Embryonic facial prominence (tissue), 1 donor: ENCODE results near the gene SLC7A8.
"Not testable (repeated sequence)": the region's sequence is repeated elsewhere in the genome, so short reads cannot be mapped to it uniquely, and the experiment has no call there.

ENCODE experiments used
- DNase-seq: peaks from one replicate; pipeline ENCODE4 v3.0.0-alpha.2; 2016; ENCODE audit errors: extremely low spot score

The SLC7A8 gene

DNA sequence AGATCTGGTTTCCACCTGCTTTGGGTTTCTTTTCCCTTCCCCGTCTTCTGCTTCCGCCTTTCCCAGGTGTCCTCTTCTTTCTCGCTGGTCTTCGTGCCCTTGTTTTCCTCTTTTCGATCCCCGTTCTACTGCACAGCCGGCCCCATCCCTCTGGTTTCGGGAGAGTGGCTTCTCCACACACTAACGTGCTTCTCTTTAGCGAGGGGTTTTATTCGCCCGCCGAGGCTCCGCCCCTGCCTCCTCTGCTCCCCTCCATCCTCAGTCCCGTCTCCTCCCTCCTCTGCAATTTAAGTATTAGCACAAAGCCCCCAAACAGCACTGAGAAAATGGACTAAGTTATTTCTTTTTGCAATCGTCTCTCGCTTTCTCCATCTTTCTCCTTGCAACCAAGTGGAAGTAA lies at the start of gene SLC7A8:
TSS of gene SLC7A8 (minus strand) at position 182 of the 400 bp plus-strand sequence. CDS start 746 bp downstream, outside the sequence.
- DNase-seq, result peak; percentile 64

DNA sequence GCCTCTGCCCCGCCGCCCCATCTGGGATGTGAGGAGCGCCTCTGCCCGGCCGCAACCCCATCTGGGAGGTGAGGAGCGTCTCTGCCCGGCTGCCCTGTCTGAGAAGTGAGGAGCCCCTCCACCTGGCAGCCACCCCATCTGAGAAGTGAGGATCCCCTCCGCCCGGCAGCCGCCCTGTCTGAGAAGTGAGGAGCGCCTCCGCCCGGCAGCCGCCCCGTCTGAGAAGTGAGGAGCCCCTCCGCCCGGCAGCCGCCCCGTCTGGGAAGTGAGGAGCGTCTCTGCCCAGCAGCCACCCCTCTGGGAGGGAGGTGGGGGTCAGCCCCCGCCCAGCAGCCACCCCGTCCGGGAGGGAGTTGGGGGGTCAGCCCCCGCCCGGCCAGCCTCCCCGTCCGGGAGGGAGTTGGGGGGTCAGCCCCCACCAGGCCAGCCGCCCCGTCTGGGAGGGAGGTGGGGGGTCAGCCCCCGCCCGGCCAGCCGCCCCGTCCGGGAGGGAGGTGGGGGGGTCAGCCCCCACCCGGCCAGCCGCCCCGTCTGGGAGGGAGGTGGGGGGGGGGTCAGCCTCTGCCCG lies 48.9 kb upstream of the SLC7A8 start:
- not testable (repeated sequence) for DNase-seq

DNA sequence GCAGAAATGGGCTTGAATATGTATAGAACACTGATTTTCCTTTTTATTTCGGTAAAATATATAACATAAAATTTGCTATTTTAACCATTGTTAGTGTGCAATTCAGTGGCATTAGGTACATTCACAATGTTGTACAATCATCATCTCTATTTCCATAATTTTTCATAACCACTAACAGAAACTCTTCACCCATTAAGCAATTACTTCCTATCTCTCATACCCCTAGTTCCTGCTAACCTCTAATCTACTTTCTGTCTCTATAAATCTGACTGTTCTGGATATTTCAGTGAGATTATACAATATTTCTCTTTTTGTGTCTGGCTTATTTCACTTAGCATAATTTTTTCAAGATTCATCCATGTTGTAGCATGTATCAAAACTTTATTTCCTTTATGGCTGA lies 45.4 kb upstream of the SLC7A8 start:
- DNase-seq, result no peak

DNA sequence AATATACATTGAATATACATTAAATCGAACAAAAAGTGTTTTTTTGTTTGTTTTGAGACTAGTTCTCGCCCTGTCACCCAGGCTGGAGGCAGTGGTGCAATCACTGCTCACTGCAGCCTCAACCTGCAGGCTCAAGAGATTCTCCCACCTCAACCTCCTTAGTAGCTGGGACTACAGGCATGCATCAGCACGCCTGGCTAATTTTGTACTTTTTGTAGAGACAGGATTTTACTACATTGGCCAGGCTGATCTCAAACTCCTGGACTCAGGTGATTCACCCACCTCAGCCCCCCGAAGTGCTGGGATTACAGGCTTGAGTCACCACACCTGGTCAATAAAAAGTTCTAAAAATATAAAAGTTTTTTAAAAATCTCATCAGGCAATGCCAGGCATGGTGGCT lies 44.1 kb upstream of the SLC7A8 start:
- no peak for DNase-seq

DNA sequence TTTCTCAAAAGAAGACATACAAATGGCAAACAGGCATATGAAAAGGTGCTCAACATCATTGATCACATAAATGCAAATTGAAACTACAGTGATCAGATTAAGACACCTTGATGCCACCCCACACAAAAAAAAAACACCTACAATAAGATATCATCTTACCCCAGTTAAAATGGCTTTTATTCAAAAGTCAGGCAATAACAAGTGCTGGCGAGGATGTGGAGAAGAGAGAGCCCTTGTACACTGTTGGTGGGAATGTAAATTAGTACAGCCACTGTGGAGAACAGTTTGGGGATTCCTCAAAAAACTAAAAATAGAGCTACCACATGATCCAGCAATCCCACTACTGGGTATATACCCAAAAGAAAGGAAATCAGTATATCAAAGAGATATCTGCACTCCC lies 41.5 kb upstream of the SLC7A8 start:
- DNase-seq, result not testable (repeated sequence)

DNA sequence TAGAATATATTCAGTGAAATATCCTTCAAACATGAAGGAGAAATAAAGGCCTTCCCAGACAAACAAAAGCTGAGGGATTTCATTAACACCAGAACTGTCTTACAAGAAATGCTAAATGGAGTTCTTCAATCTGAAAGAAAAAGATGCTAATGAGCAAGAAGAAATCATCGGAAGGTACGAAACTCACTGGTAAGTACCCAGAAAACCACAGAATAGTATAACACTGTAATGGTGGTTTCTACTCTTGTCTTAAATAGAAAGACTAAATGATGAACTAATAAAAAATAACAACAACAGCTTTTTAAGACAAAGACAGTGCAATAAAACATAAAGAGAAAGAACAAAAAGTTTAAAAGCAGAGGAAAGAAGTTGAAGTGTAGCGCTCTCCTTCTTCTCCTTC lies 35.6 kb upstream of the SLC7A8 start:
- DNase-seq, result no peak

DNA sequence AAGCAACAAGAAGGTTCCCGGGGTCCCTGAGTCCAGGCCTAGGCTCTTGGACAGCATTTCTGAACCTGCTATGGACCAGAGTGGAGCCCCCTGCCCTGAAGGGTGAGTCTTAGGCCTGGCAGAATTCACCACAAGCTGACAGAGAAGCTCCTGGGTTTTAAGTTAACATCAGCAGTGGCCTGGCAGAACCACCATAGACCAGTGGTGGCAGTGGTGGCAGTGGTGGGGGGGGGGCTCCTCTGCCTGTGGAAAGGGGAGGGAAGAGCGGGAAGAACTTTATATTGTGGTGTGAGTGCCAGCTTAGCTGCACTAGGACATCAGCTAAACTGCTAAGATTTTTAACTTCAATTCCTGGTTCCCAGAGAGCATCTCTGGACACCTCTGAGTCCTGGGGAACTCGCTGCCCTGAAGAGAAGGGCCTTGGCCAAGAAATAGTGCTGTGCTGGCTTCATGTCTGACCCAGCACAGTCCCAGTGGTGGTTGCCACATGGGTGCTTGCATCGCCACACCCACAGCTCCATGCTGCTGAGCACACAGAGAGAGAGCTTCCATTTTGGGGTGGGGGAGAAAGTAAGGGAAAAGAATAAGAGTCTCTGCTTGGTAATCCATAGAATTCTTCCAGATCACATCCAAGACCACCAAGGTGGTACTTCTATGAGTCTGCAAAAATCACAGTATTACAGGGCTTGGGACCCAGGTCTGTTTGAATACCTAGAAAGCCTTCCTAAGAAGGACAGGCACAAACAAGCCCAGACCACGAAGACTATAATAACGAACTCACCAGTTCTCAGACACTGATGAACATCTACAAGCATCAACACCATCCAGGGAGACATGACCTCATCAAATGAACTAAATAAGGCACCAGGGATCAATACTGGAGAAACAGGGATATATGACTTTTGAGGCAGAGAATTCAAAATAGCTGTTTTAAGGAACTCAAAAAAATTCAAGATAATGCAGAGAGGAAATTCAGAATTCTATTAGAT lies 33.9 kb upstream of the SLC7A8 start:
- no peak for DNase-seq

DNA sequence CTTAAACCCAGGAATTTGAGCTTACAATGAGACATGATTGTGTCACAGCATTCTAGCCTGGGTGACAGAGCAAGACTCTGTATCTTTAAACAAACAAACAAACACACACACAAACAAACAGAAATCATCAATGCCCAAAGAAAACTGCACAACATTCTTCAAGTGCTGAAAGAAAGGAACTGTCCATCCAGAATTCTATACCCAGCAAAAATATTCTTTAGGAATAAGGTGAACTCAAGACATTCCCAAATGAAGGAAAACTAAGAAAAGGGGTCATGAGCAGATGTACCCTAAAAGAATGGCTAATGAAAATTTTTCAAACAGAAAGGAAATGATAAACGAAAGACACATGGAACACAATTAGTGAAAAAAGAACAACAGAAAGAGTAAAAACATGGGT lies 32.0 kb upstream of the SLC7A8 start:
- DNase-seq, result no peak

DNA sequence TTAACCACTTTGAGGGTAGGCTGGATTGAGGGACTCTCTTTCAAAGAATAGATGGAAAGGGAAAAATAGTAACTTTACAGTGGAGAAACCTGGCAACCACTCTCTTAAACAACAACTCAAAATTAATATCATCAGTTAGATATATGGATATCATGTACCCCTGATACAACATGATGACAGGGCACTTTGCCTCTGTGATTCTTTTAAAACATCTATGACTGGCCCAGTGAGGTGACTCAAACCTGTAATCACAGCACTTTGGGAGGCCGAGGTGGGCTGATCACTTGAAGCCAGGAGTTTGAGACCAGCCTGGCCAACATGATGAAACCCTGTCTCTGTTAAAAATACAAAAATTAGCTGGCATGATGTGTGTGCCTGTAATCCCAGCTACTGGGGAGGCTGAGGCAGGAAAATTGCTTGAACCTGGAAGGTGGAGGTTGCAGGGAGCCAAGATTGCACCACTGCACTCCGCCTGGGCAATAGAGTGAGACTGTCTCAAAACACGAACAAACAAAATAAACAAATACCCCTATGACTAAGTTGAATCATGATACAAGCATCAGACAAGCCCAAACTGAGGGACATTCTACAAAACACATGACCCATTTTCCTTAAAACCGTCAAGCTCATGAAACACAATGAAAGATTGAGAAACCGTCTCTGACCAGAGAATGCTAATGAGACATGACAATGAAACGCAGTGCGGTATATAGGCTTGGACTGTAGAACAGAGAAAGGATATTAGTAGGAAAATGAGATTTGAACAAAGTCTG lies 26.4 kb upstream of the SLC7A8 start:
- DNase-seq, result no peak

DNA sequence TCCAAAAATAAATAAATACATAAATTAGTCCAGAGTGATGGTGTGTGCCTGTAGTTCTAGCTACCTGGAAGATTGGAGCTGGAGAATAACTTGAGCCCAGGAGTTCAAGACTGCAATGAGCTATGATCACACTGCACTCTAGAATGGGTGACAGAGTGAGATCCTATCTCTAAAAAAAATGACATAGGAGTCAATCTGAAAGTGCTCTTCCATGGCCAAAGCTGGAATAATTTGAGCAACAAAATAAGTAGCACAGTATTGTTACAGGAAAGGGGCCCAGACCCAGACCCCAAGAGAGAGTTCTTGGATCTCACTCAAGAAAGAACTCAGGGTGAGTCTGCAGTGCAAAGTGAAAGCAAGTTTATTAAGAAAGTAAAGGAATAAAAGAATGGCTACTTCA lies 24.9 kb upstream of the SLC7A8 start:
- DNase-seq, result no peak

DNA sequence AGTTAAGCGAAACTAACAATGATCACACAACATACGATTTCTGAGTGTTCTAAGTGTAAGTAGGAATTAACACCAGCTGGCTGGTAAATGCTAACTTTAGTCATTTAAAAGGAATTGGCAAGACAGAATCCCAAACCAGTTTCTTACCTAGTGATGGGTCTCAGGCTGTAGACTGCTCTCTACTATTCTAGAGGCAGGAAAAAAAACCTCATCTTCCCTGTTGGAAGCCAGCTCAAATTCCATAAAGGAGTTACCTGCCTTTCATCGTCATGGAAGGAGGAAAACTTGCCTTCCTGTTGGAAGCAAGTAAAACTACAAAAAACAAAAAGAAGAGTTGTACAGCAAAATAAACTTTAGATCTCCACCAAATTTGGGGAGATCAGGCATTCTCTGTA lies 23.7 kb upstream of the SLC7A8 start:
- DNase-seq, result no peak

DNA sequence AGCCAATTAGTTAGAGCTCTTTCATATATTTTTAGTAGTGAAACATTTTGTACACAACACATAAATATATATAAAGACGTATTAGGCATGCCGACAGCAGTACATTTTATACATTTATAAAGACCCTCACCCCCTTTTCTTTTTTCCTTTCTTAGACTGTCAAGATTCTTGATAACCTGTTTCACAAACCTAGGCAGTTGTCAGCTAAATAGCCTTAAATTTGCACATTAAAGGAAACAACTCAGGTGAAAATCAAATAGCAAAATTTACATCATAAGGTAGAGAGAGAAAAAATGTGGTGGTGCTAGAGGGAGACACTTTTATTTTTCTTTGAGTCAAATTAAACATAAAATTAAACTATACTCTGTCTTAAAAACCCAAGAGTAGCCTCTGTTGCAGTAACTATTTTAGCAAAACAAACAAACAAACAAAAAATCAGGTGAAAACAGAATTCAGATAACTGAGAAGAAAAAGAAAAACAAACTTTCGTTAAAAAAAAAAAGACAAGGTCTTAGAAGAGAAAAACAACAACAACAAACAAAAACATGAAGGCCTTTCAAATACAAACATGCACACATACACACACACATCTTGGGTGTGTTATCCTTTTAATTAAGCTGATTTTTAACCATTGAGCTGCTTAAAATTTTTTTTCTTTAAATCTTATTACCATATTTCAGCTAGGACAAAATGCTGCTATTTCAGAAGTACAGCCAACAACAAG lies 23.1 kb upstream of the SLC7A8 start:
- DNase-seq, result no peak

DNA sequence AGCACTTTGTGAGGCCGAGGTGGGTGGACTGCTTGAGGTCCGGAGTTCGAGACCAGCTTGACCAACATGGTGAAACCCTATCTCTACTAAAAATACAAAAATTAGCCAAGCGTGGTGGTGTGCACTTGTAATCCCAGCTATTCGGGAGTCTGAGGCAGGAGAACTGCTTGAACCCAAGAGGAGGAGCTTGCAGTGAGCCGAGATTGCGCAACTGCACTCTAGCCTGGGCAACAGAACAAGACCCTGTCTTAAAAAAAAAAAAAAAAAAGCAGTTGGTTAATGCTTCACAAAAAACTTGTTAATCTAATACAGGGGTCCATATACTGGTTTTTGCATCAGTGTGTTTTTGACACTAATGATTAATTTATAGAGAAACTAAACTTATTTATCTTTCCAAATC lies 18.5 kb upstream of the SLC7A8 start:
- no peak for DNase-seq

DNA sequence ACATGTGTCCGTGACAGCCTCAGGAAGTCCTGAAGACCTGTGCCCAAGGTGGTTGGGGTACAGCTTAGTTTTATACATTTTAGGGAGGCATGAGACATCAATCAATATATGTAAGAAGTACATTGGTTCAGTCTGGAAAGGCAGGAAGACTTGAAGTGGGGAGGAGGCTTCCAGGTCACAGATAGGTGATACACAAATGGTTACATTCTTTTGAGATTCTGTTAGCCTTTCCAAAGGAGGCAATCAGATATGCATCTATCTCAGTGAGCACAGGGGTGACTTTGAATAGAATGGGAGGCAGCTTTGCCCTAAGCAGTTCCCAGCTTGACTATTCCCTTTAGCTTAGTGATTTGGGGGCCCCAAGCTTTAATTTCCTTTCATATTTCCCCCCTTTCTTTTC lies 15.7 kb upstream of the SLC7A8 start:
- DNase-seq, result not testable (repeated sequence)

DNA sequence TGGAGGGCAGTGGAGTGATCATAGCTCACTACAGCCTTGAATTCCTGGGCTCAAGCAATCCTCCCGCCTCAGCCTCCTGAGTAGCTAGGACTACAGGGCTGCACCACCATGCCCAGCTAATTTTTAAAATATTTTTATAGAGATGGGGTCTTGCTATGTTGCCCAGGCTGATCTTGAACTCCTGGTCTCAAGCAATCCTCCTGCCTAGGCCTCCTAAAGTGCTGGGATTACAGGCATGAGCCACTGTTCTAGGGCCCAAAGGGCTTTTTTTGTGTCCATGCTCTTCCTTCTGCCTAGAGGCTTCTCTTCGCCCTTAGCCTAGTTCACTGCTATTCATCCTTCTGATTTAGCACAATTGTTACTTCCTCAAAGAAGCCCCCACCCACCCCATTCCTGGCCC lies 13.0 kb upstream of the SLC7A8 start:
- DNase-seq, result not testable (repeated sequence)

DNA sequence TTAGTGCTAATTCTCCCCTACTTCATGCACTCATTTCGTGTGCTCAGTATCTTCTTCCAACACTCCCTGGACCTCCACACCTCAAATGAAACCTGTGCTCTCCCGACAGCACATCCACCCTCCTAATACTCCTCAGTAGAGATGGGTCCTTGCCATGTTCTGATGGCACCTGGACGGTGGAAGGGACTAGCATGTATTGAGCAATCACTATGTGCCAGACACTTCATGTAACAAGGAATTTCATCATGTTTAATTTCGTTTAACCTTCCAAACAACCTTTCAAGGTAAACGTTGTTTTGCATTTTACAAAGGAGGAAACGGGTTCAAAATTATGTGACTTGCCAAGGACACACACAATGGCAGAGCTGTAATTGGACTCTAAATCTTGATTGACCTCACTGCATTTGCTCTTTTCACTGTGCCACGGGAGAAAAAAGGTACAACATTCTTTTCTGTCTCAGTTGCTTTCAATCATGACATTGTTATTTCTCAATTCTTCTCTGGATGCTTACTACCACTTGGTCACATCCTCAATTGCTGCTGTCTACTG lies 12.2 kb upstream of the SLC7A8 start:
- no peak for DNase-seq

DNA sequence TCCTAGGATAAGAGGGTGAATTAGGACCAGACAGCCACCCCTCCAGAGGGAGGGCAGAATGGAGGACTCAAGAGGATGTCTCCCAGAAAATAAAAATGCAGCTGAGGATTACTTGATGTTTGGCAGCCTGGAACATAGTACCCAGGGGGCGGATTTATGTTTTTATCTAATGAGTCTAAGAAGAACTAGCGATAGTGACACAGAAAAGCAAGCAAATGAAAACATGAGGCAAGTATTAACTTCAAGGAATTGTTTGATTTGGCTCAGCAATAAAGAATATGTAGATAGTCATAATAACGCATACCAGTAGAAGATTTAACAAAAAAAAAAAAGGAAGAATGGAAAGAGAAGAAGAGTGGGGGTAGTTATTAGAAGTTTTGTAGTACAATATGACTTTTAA lies 10.0 kb upstream of the SLC7A8 start:
- no peak for DNase-seq

DNA sequence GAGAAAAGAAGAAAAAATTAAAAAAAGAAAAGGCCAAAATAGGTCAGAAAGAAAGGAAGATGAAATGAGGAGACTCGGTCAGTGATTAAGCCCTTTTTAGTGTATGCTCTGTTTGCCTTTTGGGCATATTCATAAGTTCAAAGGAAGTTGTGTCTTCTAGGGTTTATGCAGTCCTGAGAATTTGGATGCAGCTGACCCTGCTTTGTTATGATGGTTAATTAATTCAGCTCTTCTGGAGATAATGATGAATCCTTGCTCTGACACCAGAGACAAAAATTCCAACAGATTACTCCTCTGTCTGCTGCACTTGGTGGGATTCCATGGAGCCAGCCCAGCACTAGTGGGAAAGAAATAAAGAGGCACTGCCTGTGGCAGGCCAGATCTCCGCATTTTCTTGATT lies 4.5 kb upstream of the SLC7A8 start:
- DNase-seq, result no peak

DNA sequence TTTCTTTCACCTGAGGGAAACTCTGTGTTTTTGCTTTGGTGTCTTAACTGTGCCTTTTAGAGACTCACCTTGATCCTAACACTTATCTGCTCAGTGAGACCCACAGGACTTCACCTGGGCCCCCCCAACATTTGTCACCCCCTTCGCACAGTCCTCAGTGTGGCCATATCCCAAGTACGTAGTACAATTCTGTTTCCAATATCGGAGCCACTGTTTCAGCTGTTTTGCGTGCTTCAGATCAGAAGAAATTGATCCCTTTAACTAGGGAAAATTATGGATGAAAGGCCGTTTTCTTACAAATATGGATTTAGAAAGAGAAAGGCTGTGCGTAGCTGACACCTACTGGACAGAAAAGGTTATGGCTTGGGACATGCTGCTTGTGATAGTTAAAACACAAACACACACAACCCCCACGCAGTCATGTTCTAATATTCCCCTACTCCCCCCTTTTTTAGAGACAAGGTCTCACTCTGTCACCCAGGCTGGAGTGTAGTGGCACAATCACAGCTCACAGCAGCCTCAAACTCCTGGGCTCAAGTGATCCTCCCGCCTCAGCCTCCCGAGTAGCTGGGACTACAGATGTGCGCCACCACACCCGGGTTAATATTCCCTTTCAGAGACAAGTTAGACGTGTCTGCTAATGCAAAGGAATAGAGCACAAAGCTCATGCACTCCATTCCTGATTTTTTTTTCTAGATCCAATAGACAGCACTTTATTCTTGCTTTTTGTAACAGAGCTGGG lies 3.6 kb upstream of the SLC7A8 start:
- DNase-seq, result peak; percentile 60

DNA sequence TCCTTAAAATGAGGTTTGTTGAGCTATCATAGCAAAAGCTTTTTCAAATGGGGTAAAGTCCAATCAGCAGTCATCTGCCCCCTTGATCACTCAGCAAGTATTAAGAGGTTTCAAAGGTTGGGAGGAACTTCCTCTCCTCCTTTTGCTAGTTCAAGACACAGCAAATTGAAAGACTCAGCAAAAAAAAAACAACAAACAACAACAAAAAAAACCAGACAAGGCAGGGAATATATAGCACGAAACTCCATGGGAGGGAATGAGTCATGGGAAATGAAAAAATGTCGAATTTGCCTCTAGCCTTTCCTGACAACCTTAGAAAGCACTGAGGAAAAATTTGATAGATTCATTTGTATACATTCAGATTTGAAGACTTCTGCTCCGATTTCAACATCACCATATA lies 1.6 kb upstream of the SLC7A8 start:
- DNase-seq, result no peak

DNA sequence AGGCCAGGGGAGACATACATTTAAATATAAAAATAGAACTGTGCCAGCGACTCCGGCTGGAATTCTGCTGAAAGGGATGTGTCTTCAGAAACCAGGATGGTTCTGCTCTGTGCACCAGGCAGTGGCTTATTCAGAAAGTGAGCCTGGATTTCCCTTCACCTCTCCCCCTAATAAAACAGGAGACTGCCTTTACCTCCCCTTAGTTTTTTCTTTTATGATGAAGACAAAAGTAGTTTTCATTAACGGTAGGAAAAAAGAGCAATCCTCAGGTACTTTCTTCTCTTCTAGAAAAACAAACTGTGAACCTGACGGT lies 346 bp downstream of the SLC7A8 start:
- no peak for DNase-seq
